ENCODE results near the gene LSMEM2. TPM values are rescaled to one million over a fixed set of nuclear protein-coding genes. Genes with fewer than 3 reads are reported as not detected.
A peak's percentile ranks its signal among the peaks of the same experiment; 100 is the strongest.

Gene LSMEM2
- total and polyA plus RNA-seq, 3 experiments from 2014 or later = not detected

DNA sequence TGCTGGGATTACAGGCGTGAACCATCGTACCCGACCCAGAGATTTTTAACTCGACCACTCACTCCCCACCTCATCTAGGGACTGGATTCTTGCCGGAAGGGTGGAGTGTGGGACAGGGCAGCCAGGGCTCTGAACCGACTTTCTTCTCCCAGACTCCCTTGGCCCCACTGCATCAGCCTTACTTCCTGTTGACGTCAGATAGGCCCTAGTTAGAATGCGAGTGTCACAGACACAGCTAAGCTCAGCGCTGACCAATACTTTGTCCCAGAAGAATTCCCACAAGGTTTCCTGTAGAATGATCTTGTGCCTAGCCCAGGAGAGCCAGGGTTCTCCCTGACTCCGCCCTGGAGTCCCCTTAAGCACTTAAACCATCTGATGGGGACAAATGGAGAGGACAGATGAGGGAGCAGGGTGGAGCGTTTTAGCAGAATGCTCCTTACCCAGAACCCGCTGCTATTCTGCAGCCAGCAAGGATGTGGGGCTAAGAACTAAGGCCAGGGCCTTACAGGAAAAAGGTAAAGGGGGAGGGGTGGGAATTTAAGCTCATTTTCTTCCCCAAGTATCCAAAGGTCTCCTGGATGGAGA lies 54.9 kb downstream of the LSMEM2 start:
- Mint-ChIP-seq H3K9me3 (no peaks in the 10 kb centered on the region), H3K27me3 (no peaks in the 10 kb centered on the region), H3K4me3 (peak overlapping the region; percentile 45 to 84 (median 62)), H3K4me1 (peaks cover 42 to 59% (median 53%) of the 10 kb centered on the region in 3 donors), H3K36me3 (peaks cover 0 to 64% (median 4%) of the 10 kb centered on the region in 3 donors), H3K27ac (peak overlapping the region; percentile 83 to 95 (median 94))
- H3K9me3 ChIP-seq (ENCODE audit: low read length) = no peaks in the 10 kb centered on the region
- H3K27me3 ChIP-seq (ENCODE audit: insufficient read depth, low read length, poor library complexity, severe bottlenecking) = no peaks in the 10 kb centered on the region
- H3K36me3 ChIP-seq (ENCODE audit: insufficient read depth, low read length) = peaks cover 30% of the 10 kb centered on the region
- ChIA-PET POLR2A (interaction anchor here (0.7 to 1.1 kb wide), 2 partner anchors 17 to 45 kb away, joined by 3 to 5 read pairs; partner anchors contain the start of genes CYB561D2 and NPRL2), CTCF (interaction anchor here (1.0 to 8.5 kb wide), 4 partner anchors 10 to 208 kb away, joined by 3 to 103 read pairs (median 4); partner anchors contain the start of genes CYB561D2, NPRL2 and ZMYND10)
- peaks cover 45% of the 10 kb centered on the region for H3K4me1 ChIP-seq (ENCODE audit: insufficient read depth, low read length)
- DNase-seq = no peak
- H3K27ac ChIP-seq (ENCODE audit: low read depth, low read length) = peak overlapping the region; percentile 49
- H3K4me3 ChIP-seq (ENCODE audit: low read length) = no peak overlapping the region

DNA sequence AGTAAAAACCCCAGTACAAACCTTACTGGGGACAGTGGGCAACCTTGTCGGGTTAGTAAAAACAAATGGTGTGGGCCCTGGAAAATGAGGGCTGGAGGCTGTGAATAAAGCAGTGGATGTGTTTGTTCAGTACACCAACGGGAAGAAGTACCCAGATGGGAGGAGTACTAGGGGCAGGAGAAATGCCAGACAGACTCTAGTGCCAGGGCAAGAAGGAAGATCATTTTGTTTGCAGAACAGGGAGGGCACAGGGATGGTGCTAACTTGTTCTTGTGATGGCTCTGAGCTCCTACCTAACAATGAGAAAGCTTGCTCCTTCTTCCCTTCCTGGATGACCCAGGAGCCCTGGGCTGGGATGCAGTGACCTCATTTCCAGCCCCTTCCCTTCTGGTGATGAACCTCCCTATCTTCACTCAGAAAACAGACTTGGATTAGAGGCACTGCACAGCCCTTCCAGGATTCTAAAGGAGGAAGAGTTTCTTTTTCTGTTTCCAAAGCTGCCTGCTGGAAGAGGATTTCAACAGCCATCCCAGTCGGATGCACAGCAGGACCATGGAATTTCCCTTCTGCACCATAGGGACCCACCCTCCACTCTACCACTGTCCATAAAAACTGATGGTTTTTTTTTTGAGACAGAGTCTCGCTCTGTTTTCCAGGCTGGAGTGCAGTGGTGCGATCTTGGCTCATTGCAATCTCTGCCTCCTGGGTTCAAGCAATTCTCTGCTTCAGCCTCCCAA lies 55.6 kb downstream of the LSMEM2 start:
- DNase-seq = no peak
- H3K4me3 ChIP-seq (ENCODE audit: low read length) = no peak overlapping the region
- H3K27ac ChIP-seq (ENCODE audit: low read depth, low read length) = peak overlapping the region; percentile 49

GRCh38 chr3:50336452-50337174 lies 57.7 kb downstream of the LSMEM2 start:
- ChIA-PET POLR2A (interaction anchor here (0.5 to 3.7 kb wide), 17 partner anchors 9 to 1724 kb away, joined by 3 to 57 read pairs (median 8); partner anchors contain the start of genes C3orf18, CYB561D2, DCAF1 and GNAI2), CTCF (interaction anchor here (0.9 to 8.5 kb wide), 12 partner anchors 8 to 233 kb away, joined by 3 to 103 read pairs (median 6); partner anchors contain the start of genes CYB561D2, HEMK1, HYAL3 and IFRD2)
- Histone ChIP-seq H3K27ac (ENCODE audit: low read depth, low read length) (peak overlapping the region; percentile 88), H3K36me3 (ENCODE audit: insufficient read depth, low read length) (peaks cover 12% of the 10 kb centered on the region), H3K27me3 (ENCODE audit: insufficient read depth, low read length, poor library complexity, severe bottlenecking) (no peaks in the 10 kb centered on the region), H3K4me3 (ENCODE audit: low read length) (peak overlapping the region; percentile 73), H3K4me1 (ENCODE audit: insufficient read depth, low read length) (peaks cover 68% of the 10 kb centered on the region), H3K9me3 (ENCODE audit: low read length) (no peaks in the 10 kb centered on the region)
- peaks cover 0 to 47% (median 4%) of the 10 kb centered on the region in 3 donors for H3K36me3 Mint-ChIP-seq
- H3K27me3 Mint-ChIP-seq = peaks cover 0 to 2% of the 10 kb centered on the region in 2 donors
- H3K27ac Mint-ChIP-seq = peak overlapping the region; percentile 90 to 99 (median 98)
- DNase-seq = no peak
- H3K4me1 Mint-ChIP-seq = peaks cover 56 to 78% (median 73%) of the 10 kb centered on the region in 3 donors
- peak overlapping the region; percentile 89 to 97 (median 94) for H3K4me3 Mint-ChIP-seq
- H3K9me3 Mint-ChIP-seq = no peaks in the 10 kb centered on the region

More for the DNA sequence above, 55.6 kb downstream of the LSMEM2 start:
- peaks cover 46 to 64% (median 60%) of the 10 kb centered on the region in 3 donors for H3K4me1 Mint-ChIP-seq
- POLR2A ChIA-PET = interaction anchor here (1.1 kb wide), 1 partner anchor 16 kb away, joined by 5 read pairs; the partner anchor contains the start of genes CYB561D2 and NPRL2
- H3K4me3 Mint-ChIP-seq = peak overlapping the region; percentile 45 to 93 (median 66)
- no peaks in the 10 kb centered on the region for H3K9me3 Mint-ChIP-seq
- peaks cover 50% of the 10 kb centered on the region for H3K4me1 ChIP-seq (ENCODE audit: insufficient read depth, low read length)
- H3K27ac Mint-ChIP-seq = peak overlapping the region; percentile 83 to 98 (median 94)
- no peaks in the 10 kb centered on the region for H3K27me3 ChIP-seq (ENCODE audit: insufficient read depth, low read length, poor library complexity, severe bottlenecking)
- peaks cover 0 to 64% (median 4%) of the 10 kb centered on the region in 3 donors for H3K36me3 Mint-ChIP-seq
- peaks cover 29% of the 10 kb centered on the region for H3K36me3 ChIP-seq (ENCODE audit: insufficient read depth, low read length)
- CTCF ChIA-PET = interaction anchor here (1.0 to 8.5 kb wide), 3 partner anchors 10 to 208 kb away, joined by 3 to 103 read pairs (median 4); partner anchors contain the start of genes CYB561D2, NPRL2 and ZMYND10
- peaks cover 0 to under 1% of the 10 kb centered on the region in 2 donors for H3K27me3 Mint-ChIP-seq
- no peaks in the 10 kb centered on the region for H3K9me3 ChIP-seq (ENCODE audit: low read length)

GRCh38 chr3:50337175-50337861 lies 58.4 kb downstream of the LSMEM2 start:
- H3K27me3 Mint-ChIP-seq = peaks cover 0 to 2% of the 10 kb centered on the region in 2 donors
- Histone ChIP-seq H3K4me3 (ENCODE audit: low read length) (peak overlapping the region; percentile 73), H3K27ac (ENCODE audit: low read depth, low read length) (peak overlapping the region; percentile 88), H3K9me3 (ENCODE audit: low read length) (no peaks in the 10 kb centered on the region), H3K36me3 (ENCODE audit: insufficient read depth, low read length) (peaks cover 7% of the 10 kb centered on the region), H3K27me3 (ENCODE audit: insufficient read depth, low read length, poor library complexity, severe bottlenecking) (no peaks in the 10 kb centered on the region), H3K4me1 (ENCODE audit: insufficient read depth, low read length) (peaks cover 71% of the 10 kb centered on the region)
- H3K4me1 Mint-ChIP-seq = peaks cover 56 to 79% (median 74%) of the 10 kb centered on the region in 3 donors
- peaks cover 0 to 41% (median 4%) of the 10 kb centered on the region in 3 donors for H3K36me3 Mint-ChIP-seq
- DNase-seq = peak; percentile 90 to 97 (median 93)
- POLR2A ChIA-PET = interaction anchor here (0.5 to 3.7 kb wide), 17 partner anchors 9 to 1724 kb away, joined by 3 to 57 read pairs (median 8); partner anchors contain the start of genes C3orf18, CYB561D2, DCAF1 and GNAI2
- peak overlapping the region; percentile 75 to 98 (median 97) for H3K27ac Mint-ChIP-seq
- H3K4me3 Mint-ChIP-seq = peak overlapping the region; percentile 89 to 97 (median 94)
- CTCF ChIA-PET = interaction anchor here (0.9 to 8.5 kb wide), 13 partner anchors 9 to 232 kb away, joined by 3 to 103 read pairs (median 4); partner anchors contain the start of genes CYB561D2, HEMK1, HYAL3 and IFRD2
- no peaks in the 10 kb centered on the region for H3K9me3 Mint-ChIP-seq

Other genes starting within 250 kb of the LSMEM2 start
- 100 to 1,000 TPM; 127 to 136 TPM for gene RBM5, start 190.2 kb upstream of the LSMEM2 start, total RNA-seq
- 36.9 TPM for gene RBM5, start 190.2 kb upstream of the LSMEM2 start, polyA plus RNA-seq
- gene SEMA3F, start 123.8 kb upstream of the LSMEM2 start, total RNA-seq = not detected
- gene SEMA3F, start 123.8 kb upstream of the LSMEM2 start, polyA plus RNA-seq = not detected
- not detected for gene GNAT1, start 87.5 kb upstream of the LSMEM2 start, total RNA-seq
- not detected for gene GNAT1, start 87.5 kb upstream of the LSMEM2 start, polyA plus RNA-seq
- not detected for gene SLC38A3, start 73.8 kb upstream of the LSMEM2 start, total RNA-seq
- not detected for gene SLC38A3, start 73.8 kb upstream of the LSMEM2 start, polyA plus RNA-seq
- 100 to 1,000 TPM; 259 to 265 TPM for gene GNAI2, start 42.9 kb upstream of the LSMEM2 start, total RNA-seq
- gene GNAI2, start 42.9 kb upstream of the LSMEM2 start, polyA plus RNA-seq = 665 TPM
- under 1 TPM in 1 of 2 experiments, not detected in 1; 0.22 TPM for gene SEMA3B, start 9.9 kb upstream of the LSMEM2 start, total RNA-seq
- not detected for gene SEMA3B, start 9.9 kb upstream of the LSMEM2 start, polyA plus RNA-seq
- 100 to 1,000 TPM; 191 to 192 TPM for gene IFRD2, start 13.3 kb downstream of the LSMEM2 start, total RNA-seq
- gene IFRD2, start 13.3 kb downstream of the LSMEM2 start, polyA plus RNA-seq = 66.8 TPM
- gene HYAL3, start 20.3 kb downstream of the LSMEM2 start, total RNA-seq = 1 to 10 TPM; 7.7 to 8.4 TPM
- gene HYAL3, start 20.3 kb downstream of the LSMEM2 start, polyA plus RNA-seq = 3.6 TPM
- 10 to 100 TPM; 17.3 to 18.3 TPM for gene NAA80, start 20.3 kb downstream of the LSMEM2 start, total RNA-seq
- gene NAA80, start 20.3 kb downstream of the LSMEM2 start, polyA plus RNA-seq = 19.3 TPM
- under 1 TPM in 1 of 2 experiments, not detected in 1; 0.13 TPM for gene HYAL1, start 24.5 kb downstream of the LSMEM2 start, total RNA-seq
- 0.81 TPM for gene HYAL1, start 24.5 kb downstream of the LSMEM2 start, polyA plus RNA-seq
- 10 to 100 TPM; 13.7 to 13.9 TPM for gene HYAL2, start 43.7 kb downstream of the LSMEM2 start, total RNA-seq
- 10.8 TPM for gene HYAL2, start 43.7 kb downstream of the LSMEM2 start, polyA plus RNA-seq
- gene TUSC2, start 49.1 kb downstream of the LSMEM2 start, total RNA-seq = 10 to 100 TPM; 31.4 to 36.6 TPM
- gene TUSC2, start 49.1 kb downstream of the LSMEM2 start, polyA plus RNA-seq = 52.9 TPM
- 10 to 100 TPM; 70.8 to 71.9 TPM for gene RASSF1, start 61.7 kb downstream of the LSMEM2 start, total RNA-seq
- gene RASSF1, start 61.7 kb downstream of the LSMEM2 start, polyA plus RNA-seq = 152 TPM
- 1 to 10 TPM in 1 of 2 experiments, under 1 TPM in 1; 0.97 to 1.3 TPM for gene ZMYND10, start 66.6 kb downstream of the LSMEM2 start, total RNA-seq
- gene ZMYND10, start 66.6 kb downstream of the LSMEM2 start, polyA plus RNA-seq = 1.1 TPM
- 10 to 100 TPM; 44.6 to 48.0 TPM for gene NPRL2, start 71.7 kb downstream of the LSMEM2 start, total RNA-seq
- gene NPRL2, start 71.7 kb downstream of the LSMEM2 start, polyA plus RNA-seq = 59.5 TPM
- gene CYB561D2, start 71.8 kb downstream of the LSMEM2 start, total RNA-seq = 10 to 100 TPM; 32.4 to 37.7 TPM
- 78.2 TPM for gene CYB561D2, start 71.8 kb downstream of the LSMEM2 start, polyA plus RNA-seq
- gene TMEM115, start 80.4 kb downstream of the LSMEM2 start, total RNA-seq = 10 to 100 TPM; 30.5 to 33.2 TPM
- 47.2 TPM for gene TMEM115, start 80.4 kb downstream of the LSMEM2 start, polyA plus RNA-seq
- 1 to 10 TPM in 1 of 2 experiments, under 1 TPM in 1; 0.73 to 1.1 TPM for gene CACNA2D2, start 224.5 kb downstream of the LSMEM2 start, total RNA-seq
- gene CACNA2D2, start 224.5 kb downstream of the LSMEM2 start, polyA plus RNA-seq = 2.6 TPM

Measured in CD8-positive, alpha-beta memory T cell (primary cell).